Astrocyte (in vitro differentiated cells and primary cell): ENCODE measurements around the gene RALGAPA2.

Source experiments
- EZH2 ChIP-seq: IDR thresholded peaks from 2 replicates; pipeline ENCODE4 v1.6.1; 2012; ENCODE audit warnings: mild to moderate bottlenecking, low read length, inconsistent platforms; ENCODE audit not compliant: insufficient read depth
- TF ChIP-seq, protein P1 (sequence below): IDR thresholded peaks from 2 replicates; pipeline ENCODE4 v1.5.1; 2011; ENCODE audit warnings: low read depth, mild to moderate bottlenecking, inconsistent platforms, low read length, moderate library complexity; ENCODE audit not compliant: insufficient read depth

DNA sequence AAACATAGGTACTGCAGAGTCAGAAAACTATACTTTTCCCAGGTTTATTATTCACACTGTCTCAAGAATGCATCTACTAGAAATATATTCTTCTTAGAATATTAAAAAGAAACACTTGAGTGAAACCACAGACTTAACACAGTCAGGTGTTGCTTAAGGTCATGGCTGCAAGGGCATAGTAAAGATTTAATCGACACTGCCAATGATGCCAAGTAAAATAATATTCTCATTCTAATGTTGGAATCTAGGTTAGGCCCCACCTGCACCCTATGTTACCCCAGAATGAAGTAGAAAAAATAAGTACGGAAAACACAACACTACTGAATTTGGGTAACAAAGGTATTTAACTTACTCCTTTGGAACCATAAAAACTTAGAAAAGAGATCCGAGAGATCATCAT lies 155.0 kb downstream of the RALGAPA2 start:
- TF ChIP-seq, protein P1, sequence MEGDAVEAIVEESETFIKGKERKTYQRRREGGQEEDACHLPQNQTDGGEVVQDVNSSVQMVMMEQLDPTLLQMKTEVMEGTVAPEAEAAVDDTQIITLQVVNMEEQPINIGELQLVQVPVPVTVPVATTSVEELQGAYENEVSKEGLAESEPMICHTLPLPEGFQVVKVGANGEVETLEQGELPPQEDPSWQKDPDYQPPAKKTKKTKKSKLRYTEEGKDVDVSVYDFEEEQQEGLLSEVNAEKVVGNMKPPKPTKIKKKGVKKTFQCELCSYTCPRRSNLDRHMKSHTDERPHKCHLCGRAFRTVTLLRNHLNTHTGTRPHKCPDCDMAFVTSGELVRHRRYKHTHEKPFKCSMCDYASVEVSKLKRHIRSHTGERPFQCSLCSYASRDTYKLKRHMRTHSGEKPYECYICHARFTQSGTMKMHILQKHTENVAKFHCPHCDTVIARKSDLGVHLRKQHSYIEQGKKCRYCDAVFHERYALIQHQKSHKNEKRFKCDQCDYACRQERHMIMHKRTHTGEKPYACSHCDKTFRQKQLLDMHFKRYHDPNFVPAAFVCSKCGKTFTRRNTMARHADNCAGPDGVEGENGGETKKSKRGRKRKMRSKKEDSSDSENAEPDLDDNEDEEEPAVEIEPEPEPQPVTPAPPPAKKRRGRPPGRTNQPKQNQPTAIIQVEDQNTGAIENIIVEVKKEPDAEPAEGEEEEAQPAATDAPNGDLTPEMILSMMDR = no peak
- TF ChIP-seq EZH2 = no peak
